ENCODE measurements around the gene SELENOK.

SELENOK gene

DNA sequence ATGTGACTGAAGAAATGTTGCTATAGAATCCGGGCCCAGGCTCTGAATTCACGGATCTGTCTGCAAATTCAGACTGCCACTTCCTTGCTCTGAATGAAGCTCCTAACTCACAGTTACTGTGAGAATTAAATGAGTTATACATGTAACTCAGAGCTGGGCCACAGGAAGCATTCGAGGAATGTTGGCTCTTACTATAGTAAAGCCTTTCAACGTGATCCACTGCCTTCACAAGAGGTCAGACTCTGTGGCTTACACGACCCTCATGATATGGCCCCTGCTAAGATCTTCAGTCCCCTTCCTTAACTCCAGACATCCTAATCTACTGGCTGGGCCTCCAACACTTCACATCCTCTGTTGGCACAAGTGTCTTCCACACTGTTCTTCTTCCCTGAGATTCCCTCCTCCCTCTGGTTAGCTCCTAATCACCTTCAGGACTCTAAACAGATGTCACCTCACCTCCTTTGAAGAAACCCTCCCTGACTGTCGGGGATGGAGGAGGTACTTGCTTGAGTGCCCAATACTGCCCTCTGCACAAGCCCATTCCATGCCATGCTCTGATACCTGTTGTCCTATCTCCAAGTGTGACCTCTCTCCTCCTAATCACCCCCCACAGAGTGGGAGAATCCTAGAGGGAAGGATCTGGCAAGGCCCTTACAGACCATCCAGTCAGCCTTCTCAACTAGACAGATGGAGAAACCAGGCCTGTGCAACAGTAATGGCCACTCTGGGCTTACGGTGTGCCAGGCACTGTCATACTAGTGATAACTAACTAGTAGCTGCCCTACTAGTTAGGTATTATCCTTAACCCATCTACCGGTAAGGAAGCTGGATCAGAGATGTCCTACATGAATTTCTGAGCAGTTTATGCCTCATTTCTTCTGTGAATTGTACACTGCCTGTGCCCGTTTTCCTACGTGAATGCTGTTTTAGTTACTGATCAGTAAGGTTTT is 11.0 kb downstream of the SELENOK start:
- ChIA-PET CTCF (no interaction called here), POLR2A (ENCODE audit: low non-redundant PET) (no interaction called here)
- no peak for DNase-seq (ENCODE audit: low spot score)
- TF ChIP-seq, protein P1, sequence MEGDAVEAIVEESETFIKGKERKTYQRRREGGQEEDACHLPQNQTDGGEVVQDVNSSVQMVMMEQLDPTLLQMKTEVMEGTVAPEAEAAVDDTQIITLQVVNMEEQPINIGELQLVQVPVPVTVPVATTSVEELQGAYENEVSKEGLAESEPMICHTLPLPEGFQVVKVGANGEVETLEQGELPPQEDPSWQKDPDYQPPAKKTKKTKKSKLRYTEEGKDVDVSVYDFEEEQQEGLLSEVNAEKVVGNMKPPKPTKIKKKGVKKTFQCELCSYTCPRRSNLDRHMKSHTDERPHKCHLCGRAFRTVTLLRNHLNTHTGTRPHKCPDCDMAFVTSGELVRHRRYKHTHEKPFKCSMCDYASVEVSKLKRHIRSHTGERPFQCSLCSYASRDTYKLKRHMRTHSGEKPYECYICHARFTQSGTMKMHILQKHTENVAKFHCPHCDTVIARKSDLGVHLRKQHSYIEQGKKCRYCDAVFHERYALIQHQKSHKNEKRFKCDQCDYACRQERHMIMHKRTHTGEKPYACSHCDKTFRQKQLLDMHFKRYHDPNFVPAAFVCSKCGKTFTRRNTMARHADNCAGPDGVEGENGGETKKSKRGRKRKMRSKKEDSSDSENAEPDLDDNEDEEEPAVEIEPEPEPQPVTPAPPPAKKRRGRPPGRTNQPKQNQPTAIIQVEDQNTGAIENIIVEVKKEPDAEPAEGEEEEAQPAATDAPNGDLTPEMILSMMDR (conservative IDR thresholded peaks at IDR 0.05; ENCODE audit: low read depth), result no peak
- no peak overlapping the region for H3K27ac ChIP-seq

DNA sequence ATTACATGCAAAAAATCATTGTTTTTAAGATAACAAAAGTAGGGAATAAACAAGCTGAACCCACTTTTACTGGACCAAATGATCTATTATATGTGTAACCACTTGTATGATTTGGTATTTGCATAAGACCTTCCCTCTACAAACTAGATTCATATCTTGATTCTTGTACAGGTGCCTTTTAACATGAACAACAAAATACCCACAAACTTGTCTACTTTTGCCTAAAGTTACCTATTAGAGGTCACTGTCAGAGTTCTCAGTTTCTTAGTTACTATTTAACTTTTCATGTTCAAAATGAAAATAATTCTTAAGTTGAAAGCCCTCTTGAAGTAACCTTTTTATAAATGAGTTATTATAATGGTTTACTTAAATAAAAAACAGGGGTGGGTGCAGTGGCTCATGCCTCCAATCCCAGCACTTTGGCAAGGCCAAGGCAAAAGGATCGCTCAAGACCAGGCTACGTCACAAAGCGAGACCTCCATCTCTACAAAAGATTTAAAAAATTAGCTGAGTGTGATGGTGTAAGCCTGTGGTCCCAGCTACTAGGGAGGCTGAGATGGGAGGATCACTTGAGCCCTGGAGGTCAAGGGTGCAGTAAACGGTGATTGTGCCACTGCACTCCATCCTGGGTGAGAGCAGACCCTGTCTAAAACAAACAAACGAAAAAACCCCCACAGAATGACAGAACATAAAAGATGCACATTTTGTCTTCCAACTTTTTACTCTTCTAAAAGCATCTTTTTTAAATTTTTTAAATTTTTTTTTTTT is 25.7 kb downstream of the SELENOK start:
- ChIA-PET POLR2A (ENCODE audit: low non-redundant PET) (no interaction called here), CTCF (no interaction called here)
- no peak overlapping the region for H3K27ac ChIP-seq
- no peak for DNase-seq (ENCODE audit: low spot score)
- TF ChIP-seq, protein P1 (conservative IDR thresholded peaks at IDR 0.05; ENCODE audit: low read depth), result no peak

DNA sequence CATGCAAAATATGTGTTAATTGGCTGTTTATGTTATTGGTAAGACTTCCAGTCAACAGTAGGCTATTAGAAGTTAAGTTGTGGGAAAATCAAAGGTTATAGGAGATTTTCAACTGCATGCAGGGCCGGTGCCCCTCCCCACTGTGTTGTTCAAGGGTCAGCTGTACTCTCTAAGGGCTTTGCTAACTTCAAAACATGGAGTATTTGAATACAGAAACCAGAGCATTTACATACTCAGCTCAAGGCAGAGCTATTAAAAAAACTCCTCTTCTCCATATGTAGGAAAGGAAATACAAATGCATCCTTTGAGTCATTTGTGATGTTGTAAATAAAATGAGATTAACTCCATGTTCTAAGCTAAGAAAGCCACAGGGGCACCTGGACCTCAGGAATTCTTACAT is 28.5 kb downstream of the SELENOK start:
- CTCF ChIA-PET, result no interaction called here
- DNase-seq (ENCODE audit: low spot score), result no peak
- POLR2A ChIA-PET (ENCODE audit: low non-redundant PET), result no interaction called here
- TF ChIP-seq, protein P1 (conservative IDR thresholded peaks at IDR 0.05; ENCODE audit: low read depth), result no peak
- no peak overlapping the region for H3K27ac ChIP-seq

DNA sequence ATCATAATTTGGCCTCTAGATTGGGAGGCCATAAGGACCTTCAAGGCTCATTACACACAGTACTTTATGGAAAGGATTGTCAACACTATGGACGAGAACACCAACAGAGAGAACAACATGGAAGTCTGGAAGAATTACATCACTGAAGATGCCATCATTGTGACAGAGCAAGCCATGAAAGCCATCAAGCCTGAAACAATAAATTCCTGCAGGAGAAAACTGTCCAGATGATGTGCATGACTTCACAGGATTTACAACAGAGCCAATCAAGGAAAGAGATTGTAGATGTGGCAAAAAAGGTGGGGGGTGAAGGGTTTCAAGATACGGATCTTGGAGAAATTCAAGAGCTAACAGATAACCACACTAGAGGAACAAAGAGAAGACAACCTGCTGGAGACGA is 29.4 kb downstream of the SELENOK start:
- TF ChIP-seq, protein P1 (conservative IDR thresholded peaks at IDR 0.05; ENCODE audit: low read depth), result no peak
- ChIA-PET CTCF (no interaction called here), POLR2A (ENCODE audit: low non-redundant PET) (no interaction called here)
- no peak overlapping the region for H3K27ac ChIP-seq
- no peak for DNase-seq (ENCODE audit: low spot score)

DNA sequence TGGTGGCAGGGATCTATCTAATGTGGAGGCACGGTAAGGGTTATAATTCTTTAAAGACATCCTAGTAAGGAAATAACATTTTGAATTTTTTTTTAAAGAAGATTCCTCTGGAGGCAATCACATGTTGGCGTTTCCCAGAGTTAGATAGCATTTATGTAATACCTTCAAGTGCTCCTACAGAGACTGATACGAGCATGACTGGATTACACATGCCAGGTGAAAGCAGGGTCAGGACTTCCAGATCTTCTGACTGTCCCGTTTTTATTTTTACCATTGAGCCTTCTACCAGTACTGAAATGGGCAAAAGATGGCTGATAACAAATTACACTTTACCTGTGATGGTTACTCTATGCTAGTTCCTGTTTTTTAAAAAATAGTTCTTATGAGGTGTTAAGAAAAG is 31.5 kb downstream of the SELENOK start:
- DNase-seq (ENCODE audit: low spot score), result no peak
- POLR2A ChIA-PET (ENCODE audit: low non-redundant PET), result no interaction called here
- TF ChIP-seq, protein P1 (conservative IDR thresholded peaks at IDR 0.05; ENCODE audit: low read depth), result no peak
- CTCF ChIA-PET, result no interaction called here
- H3K27ac ChIP-seq, result no peak overlapping the region

DNA sequence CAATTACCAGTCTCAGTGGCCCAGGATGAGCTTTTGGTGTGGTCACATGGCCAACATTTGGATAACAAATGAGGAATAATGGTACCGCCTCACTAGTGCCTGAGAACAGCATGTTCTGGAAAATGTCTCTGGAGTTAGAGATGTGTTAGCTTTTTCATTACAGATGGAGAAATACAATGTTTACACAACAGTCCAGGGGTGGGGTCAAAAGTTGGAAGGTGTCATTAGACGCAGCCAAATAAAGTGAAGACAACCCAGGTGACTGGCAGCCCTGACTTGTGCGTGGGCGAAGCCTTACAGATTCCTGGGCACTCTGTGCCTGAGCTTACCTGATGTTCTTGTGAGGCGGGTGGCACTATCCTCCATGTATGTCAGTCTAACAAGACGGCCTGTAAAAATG is 32.5 kb downstream of the SELENOK start:
- ChIA-PET POLR2A (ENCODE audit: low non-redundant PET) (no interaction called here), CTCF (no interaction called here)
- H3K27ac ChIP-seq, result no peak overlapping the region
- no peak for DNase-seq (ENCODE audit: low spot score)
- TF ChIP-seq, protein P1 (conservative IDR thresholded peaks at IDR 0.05; ENCODE audit: low read depth), result no peak

Measured in RWPE1 (cell line).